OCI-LY1 (cell line): ENCODE results near the gene STT3B.

Source experiments
- CTCF ChIP-seq: fragments of 200-600 bp; sonication (generic), shearing (Covaris generic); IDR thresholded peaks from 2 replicates; pipeline ENCODE4 v1.5.1; 2017; ENCODE audit warnings: mild to moderate bottlenecking, antibody characterized with exemption, low read length, moderate library complexity, mixed read lengths
- EZH2 ChIP-seq: fragments of 200-600 bp; sonication (generic), shearing (Covaris generic); IDR thresholded peaks from 2 replicates; pipeline ENCODE4 v1.8.0; 2017; ENCODE audit warnings: borderline replicate concordance, mixed run types, mild to moderate bottlenecking, antibody characterized with exemption, low read length, moderate library complexity, mixed read lengths

- TF ChIP-seq CTCF = no peak
- no peak for TF ChIP-seq EZH2
Observed at GRCh38 chr3:31534065-31534425, 1.3 kb downstream of the STT3B start.
